HG02840 (cell line): ENCODE results near the gene HPSE2.
"Not testable (repeated sequence)": the region's sequence is repeated elsewhere in the genome, so short reads cannot be mapped to it uniquely, and the experiment has no call there.

ENCODE experiments used
- ATAC-seq: cut with Tn5 transposase; IDR thresholded peaks from one replicate; pipeline ENCODE4 v1.9.1; 2021; ENCODE audit warnings: mild to moderate bottlenecking, moderate library complexity, moderate number of reproducible peaks; ENCODE audit not compliant: unreplicated experiment, low FRiP score

The HPSE2 gene

DNA sequence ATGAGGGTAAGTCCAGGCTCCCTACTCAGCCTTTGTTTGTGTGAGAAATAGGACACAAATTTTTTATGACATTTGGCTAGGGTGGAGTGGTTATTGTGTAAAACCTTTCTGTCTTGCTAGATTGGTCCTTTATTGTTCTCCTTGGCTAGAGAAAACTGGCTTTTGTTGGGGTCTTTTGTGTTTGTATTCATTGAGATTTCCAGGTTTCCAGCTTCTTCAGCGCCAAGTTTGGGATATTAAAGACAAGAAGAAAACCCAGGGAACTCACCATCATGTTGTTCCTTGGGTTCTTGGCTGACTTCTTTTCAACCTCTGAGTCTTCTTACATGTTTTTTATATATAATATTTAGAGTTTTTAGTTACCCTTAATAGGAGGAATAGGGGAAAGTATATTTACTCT, 310.0 kb downstream of the HPSE2 start:
- no peak for ATAC-seq

DNA sequence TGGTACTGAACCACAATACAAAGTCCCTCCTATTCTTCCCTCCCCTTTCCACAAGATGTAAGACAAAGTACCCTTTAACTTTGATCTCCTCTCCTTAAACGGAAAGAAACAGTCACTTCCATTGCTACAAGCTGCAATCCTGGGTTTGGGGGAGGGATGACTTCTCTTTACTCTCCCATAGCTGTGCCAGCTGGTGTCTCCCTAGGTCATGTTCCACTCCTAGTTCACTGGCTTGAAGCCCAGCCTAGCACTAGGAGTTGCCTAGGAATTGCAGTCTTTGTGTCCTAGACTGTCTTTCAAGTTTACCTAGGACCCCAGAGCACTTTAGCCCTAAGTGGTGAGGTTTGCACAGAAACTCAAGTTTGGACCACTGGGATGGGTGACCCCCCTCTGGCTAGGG, 311.1 kb downstream of the HPSE2 start:
- no peak for ATAC-seq

DNA sequence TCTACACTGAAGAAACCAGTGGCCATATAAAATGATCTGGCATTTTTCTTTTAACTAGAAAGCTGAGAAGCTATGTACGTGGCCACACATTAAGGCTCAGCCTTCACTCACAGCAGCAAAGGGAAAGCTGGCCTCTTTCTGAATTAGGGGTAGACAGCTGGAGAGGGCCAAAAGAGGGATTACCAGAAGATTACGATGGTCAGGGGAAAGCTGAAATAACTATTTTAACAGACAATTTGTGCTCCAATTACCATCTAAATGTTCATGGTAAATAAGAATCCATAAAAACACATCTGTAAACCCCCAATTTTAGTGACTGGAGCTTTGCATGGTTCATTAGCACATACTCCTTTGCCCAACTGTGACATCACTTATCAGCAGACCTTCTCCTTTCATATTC, 314.3 kb downstream of the HPSE2 start:
- no peak for ATAC-seq

DNA sequence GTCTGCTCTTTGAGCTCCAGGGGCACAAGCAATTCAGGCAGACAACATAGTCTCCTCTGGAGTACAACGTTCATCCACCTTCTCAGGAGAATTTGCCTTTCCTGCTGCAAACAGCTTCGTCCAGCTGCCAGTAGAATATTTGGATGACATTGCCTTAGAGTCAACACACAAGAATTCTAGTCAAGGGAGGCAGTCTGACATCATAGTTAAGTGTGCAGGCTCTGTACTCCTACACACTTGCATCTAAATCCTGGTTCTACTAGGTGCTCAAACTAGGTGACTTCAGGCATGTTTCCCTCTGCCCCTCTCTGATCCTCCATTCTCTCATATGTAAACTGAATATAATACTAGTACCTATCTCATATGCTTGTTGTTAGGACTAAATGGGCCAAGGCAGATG, 314.8 kb downstream of the HPSE2 start:
- ATAC-seq, result no peak

DNA sequence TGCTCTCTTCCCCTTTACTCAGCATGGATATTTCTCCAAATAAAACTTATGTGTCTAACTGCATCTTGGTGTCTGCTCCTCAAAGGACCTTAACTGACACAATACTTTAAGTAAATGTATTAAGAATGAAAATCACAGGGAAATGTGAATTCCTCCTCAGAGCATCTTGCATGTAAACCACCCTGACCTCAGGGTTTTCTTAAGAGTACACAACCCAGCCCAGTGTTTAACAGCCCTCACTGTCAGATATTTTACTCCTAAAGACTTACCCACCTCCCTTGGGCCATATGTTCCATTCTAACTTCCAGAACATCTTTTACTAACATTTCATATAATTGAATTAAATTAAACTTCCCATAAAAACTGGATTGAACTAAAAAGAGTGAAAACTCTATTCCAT, 315.3 kb downstream of the HPSE2 start:
- no peak for ATAC-seq

DNA sequence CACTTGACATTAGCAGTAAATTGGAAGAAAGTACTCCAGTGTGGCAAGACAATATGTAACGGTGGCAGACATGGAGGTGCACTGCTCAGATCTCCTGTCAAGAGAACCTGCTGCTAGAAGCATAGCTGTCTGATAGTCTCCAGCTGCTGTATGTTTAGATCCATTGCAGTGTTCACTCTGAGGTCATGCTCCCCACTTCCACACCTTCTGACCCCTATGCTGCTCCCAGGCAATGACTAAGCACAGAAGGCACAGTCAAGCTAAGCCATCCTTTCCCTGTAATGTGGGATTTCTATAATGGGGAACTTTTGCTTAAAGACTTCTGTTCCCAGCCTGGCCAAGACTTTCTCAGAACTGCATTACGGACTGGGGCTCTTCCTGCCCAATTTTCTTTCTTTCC, 315.8 kb downstream of the HPSE2 start:
- no peak for ATAC-seq

DNA sequence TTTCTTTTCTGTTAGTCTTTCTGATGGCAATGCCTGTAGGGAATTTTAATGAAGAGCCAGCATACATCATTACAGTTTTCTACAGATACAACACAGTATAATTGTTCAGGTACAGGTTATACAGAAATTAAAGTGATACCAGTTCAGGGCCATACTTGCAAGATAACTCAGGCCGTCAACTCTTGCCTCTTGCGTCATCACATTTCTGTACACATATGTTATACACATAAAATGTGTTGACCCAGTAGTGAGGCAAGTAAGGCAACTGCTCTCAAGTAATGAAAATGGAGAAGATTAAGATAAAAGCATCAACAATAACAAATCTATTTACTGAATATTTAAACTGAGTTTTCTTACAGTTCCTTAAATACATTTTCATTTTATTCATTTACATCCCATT, 317.8 kb downstream of the HPSE2 start:
- no peak for ATAC-seq

DNA sequence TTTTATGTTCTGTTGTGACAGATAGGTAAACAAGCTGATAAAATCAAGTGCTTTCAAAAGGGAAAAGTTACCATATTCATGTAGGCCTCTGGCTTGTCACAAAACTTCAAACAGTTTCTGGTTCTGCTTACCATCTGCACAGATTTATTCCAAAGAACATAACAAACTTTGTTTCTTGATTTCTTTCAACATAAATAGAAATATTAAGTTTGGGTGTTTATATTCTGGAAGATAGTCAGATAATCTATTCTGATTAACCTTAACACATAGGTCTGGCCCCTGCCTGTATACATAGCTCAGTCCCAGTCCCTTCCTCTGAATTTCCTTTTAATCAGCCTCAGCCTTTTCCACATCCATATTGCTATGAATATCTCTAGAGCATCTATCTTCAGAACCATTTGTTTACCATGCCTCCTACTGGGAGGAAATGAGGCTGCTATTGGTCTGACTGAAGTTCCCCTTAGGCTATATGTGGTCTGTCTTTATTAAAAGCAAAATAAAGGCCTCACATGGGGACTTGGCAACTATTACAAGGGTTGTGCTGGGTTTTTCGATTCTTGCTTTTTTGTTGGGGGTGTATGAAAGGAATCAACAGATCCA, 319.0 kb downstream of the HPSE2 start:
- no peak for ATAC-seq

DNA sequence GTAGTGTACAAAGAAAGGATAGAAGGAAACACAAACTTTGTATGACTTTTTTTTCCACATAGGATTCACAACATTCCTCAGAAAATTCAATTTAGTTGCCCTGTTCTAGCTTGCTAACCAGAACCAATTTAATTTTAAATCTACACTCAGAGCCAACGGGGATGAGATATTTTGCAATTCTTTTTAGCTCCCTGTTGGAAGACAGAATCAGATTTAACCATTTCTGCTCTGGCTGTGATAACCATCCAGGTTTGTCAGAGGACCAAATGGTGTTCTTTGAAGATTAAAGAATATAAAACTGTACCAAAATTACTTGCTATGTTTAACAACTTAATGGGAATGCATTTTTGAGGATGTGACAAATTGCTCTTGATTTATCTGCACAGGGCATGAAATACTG, 319.7 kb downstream of the HPSE2 start:
- no peak for ATAC-seq

DNA sequence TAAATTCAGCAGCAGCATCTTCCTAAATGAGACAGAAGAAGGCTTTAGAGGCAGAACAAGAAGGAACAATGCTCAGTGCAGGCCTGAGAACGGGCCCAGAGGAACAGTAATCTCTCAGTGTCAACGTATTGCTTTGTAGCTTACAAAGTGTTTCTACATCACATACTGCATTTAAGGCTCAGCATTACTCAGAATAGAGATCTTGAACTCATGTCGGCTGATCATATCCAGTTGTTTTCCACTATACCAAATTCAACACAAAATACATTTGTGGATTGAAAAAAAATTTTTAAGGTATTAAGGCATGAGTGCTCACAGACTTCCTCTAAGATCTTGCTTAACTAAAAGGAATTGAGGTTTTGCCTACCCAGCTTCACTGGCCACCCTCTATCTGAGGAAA, 325.1 kb downstream of the HPSE2 start:
- no peak for ATAC-seq

DNA sequence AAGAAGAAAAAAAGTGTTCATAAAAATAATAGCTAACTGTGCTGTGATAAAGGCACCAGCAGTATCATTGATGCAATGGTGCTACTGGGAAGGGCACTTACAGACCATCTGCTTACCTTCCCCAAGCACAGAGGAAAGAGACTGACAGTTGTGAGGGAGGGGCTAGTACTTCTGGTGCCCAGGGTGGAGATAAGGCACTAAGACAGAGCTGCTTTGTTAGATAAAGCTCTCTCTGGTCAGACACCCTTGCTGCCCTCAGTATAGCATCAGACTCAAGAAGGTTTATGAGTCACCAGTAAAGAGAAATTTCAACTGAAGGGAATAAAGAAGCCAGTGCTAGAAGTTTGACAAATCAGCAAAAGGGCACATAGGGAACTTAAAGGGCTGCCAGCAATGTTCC, 325.6 kb downstream of the HPSE2 start:
- no peak for ATAC-seq

DNA sequence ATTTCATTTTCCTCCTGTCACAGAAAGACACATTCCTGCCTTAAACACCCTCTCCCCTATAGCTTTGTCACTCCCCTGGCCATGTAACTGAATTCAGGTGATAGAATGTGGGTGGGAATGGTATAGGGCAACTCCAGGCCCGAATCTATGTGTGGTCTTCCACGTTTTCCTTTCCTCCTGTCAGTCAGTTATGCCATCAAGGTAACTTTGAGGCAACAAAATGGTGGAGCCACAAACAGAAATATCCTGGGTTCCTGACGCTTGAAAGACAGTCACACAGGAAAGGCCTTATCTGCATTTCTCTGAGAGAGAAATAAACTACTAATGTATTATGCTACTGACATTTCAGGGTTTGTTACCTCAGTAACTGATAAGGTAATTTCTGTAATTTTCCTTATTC, 326.8 kb downstream of the HPSE2 start:
- ATAC-seq, result no peak

DNA sequence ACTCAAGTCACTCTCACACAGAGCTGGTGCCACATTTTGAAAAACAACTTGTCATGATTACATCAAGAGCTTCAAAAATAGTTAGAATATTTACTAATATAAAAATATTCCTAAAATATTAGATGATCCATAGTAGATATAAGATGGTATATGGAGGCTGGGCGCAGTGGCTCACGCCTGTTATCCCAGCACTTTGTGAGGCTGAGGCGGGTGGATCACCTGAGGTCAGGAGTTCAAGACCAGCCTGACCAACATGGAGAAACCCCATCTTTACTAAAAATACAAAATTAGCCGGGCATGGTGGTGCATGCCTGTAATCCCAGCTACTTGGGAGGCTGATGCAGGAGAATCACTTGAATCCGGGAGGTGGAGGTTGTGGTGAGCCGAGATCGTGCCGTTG, 327.4 kb downstream of the HPSE2 start:
- not testable (repeated sequence) for ATAC-seq

DNA sequence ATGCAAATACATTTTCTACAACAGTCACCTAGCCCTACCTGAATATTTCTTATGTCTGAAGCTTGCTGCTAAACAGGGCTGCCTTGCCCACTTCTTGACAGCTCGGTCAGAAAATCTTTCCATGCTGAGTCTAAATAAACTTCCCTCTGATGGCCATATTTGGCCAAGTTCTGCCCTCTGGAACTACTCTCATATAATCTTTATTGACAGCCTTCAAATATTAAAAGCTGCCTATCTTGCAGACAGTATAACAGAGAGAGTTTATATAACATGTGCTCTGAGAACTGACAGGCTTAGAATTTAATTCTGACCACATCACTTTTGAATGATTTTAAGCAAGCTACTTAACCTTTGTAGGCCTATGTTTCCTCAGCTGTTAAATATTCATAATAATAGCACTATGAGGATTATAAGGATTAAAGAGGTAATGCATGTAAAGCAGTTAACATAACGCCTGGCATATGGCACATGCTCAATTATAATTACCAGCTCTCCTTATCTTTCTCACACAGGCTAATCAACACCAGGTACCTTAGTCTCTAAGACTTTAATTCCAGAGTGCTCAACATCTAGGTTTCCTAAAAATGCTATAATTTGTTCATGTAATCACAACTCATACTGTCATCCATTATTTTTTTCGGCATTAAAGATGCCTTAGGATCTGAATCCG, 334.1 kb downstream of the HPSE2 start:
- no peak for ATAC-seq

DNA sequence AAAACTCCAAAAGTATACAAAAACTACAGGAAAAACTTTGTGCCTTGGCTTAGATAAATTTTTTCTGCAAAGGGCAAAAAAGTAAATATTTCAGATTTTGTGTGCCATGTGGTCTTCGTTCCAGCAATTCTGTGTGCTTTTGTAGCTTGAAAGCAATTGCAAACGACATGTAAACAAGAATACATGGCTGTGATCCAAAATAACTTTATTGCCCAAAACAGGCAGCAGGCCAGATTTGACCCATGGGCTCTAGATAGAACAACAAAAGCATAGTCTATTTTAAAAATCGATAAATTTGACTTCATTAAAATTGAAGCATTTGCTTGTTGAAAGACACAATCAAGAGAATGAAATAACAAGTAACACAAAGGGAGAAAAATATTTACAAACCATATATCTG, 336.6 kb downstream of the HPSE2 start:
- ATAC-seq, result no peak

DNA sequence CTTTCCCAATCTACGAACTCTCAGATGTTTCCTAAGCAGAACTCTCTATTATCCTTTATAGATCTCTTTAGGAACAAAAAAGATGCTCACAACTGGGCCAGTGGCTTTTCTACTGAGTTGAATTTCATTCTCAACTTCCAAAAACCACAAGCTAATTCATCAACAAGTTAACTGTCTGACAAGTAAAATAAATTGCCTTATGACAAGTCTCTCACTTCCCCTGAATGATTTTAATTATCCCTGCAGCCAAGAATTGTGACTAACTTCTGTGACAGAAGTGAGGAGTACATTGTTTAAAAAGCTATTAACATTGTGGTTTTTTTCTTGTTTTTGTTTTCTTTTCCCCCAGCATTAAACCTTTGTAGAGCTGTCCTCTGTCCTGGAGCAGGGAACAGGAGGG, 343.1 kb downstream of the HPSE2 start:
- ATAC-seq, result no peak

DNA sequence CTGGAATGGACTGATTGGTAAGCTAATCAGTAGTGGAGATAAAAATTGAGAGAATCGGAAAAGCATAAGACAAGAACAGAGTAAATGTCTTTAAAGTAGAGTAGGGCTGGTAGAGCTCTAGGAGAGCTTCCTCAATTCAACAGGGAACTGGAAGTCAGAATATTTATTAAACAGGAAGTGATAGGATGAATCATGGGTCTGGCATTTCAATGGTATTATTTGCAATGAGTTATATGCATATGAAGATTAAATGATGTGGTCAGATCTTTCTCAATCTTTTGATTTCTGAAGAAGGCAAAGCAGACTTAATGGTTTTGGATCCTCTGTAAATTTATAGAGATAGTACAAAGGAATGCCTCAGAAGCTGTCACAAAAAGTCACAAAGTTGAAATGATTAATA, 349.0 kb downstream of the HPSE2 start:
- no peak for ATAC-seq

DNA sequence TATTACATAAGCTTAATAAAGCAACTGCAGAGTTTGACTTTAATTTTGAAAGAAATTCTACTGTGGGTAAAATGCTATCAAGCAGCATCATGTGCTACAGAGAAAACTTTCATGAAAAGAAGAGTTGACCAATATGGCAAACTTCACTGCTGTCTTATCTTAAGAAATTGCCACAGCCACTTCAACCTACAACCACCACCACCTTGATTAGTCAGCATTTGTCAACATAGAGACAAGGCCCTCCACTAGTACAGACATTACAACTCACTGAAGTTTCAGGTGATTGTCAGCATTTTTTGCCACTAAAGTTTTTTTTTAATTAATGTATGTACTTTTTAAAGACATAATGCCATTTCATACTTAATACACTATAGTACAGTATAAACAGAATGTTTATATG, 350.3 kb downstream of the HPSE2 start:
- ATAC-seq, result no peak

DNA sequence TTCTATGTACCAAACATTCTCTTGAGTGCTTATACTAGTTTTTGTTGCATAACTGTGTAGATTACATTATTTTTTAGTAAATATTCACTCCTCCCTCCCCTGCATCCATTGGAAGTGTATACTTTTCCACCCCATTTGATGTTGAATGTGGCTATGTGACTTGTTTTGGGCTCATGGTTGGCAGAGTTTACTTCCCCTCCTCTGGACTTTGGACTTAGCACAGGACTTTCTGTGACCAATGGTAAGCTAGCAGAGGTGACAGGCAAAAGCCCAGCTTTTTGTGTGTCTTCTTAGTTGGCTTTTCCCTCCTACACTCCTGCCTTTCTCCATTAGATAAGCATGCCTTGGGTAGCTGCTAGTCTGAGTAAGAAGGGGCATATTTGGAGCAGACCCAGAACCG, 353.9 kb downstream of the HPSE2 start:
- ATAC-seq, result no peak

DNA sequence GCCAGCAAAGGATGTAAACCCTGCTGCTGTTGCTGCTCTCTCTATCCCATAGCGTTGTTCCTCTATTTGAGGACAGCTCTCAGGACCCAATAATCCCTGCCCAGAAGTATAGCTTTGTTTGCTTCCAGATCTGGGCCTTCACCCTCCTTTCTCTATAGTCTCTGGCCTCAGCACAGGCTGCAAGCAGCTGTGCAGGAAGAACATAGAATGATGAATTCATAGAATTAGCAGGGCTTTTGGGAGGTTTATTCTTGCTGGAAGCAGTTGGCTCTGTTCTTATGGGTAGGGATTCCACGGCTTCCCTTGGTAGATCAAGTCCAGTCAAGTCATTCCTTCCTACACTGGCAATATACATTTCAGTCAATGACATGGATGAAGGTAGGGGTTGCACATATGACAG, 354.7 kb downstream of the HPSE2 start:
- ATAC-seq, result no peak

DNA sequence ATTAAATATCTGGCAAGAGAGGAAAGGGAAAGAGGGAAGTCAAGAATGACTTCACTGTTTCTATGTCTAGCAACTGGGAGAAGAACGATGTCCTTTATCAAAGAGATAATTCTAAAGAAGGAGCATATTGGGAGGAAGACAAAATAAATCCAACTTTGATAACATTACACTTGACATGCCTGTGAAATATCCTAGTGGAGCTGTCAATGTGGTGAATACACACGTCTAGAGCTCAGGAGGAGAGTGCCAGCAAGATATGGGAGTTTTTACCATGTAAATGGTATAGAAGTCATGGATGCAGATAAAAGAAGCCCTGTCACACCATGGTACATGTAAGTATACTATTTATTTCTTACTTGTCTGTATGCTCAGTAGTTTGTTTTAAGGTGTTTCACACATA, 356.7 kb downstream of the HPSE2 start:
- ATAC-seq, result no peak

DNA sequence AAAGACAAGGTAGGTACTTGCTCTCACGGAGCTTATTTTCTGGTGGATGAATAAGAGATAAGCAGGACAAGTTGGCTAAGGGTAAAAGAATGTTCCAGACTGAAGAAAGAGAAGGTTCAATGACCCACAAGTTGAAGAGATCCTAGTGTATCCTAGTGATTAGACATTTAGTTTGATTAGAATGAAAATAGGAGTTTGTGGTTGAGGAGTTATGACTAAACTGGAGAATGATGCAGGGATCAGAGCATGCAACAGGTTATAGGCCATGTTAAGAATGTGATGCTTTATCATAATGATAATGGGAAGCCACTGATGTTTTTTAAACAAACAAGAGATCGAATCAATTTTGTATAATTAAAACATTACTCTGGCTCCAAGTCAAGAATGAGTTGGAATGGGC, 357.2 kb downstream of the HPSE2 start:
- no peak for ATAC-seq

DNA sequence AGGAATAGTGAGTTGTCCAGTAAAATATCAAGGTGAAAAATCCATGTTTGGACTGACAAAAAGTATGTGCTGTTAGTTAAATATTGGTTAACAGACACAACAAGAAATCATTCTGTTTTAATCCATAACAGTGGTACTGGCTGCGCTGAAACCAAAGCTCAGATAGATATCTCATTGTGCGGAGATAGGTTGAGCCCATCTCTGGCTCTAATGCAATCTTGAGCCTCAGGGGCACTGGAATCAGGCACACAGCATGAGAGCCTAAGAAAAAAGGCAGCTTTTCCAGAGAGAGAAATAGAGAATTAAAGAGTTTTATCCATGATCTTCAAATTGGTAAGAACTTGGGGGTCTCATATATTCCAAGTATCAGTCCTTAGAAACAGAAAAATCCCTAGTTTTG, 373.7 kb downstream of the HPSE2 start:
- ATAC-seq, result no peak
